ENCODE results near the gene SARS2. TPM values are rescaled to one million over a fixed set of nuclear protein-coding genes. Genes with fewer than 3 reads are reported as not detected.
A peak's percentile ranks its signal among the peaks of the same experiment; 100 is the strongest.
"Not testable (repeated sequence)": the region's sequence is repeated elsewhere in the genome, so short reads cannot be mapped to it uniquely, and the experiment has no call there.

Gene SARS2, protein sequence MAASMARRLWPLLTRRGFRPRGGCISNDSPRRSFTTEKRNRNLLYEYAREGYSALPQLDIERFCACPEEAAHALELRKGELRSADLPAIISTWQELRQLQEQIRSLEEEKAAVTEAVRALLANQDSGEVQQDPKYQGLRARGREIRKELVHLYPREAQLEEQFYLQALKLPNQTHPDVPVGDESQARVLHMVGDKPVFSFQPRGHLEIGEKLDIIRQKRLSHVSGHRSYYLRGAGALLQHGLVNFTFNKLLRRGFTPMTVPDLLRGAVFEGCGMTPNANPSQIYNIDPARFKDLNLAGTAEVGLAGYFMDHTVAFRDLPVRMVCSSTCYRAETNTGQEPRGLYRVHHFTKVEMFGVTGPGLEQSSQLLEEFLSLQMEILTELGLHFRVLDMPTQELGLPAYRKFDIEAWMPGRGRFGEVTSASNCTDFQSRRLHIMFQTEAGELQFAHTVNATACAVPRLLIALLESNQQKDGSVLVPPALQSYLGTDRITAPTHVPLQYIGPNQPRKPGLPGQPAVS
- 74.2 TPM for polyA plus RNA-seq (2012; ENCODE audit: insufficient read depth, insufficient read length)

DNA sequence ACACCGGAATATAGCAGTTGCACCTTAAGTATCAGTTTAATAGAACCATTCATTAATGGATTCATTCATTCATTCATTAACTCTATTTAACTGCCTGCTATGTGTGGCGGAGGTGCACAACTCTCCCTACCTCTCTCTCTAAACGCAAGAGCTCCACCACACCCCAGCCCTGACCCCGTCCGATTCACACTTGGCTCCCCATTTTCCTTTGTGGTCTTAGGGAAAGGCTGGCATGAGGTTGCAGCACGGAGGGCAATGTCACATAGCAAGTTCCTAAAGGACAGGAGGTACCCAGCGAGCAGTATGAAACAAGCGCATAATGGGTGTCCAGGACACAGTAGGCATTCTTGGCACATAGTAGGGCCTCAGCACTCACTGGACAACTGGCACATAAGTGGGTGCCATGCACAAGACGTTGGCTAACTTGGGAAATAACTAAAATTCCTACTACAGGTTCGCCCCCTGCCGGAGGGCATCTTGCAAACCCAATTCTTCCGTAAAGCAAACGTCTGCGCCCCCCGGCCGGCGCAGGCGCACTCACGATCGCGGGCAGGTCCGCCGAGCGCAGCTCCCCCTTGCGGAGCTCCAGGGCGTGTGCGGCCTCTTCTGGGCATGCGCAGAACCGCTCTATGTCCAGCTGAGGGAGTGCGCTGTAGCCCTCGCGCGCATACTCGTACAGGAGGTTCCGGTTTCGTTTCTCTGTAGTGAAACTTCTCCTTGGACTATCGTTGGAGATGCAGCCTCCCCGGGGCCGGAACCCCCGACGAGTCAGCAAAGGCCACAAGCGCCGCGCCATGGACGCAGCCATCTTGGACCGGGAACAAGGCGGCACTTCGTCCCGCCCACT is at the start of gene SARS2:
Gene SARS2, minus strand, starts transcription at position 835 of the 847 bp plus-strand sequence. Its CDS starts 27 bp downstream, at position 808.
- H3K4me3 ChIP-seq (ENCODE audit: low read length): peak within 1 kb of the TSS; percentile 98
- DNase-seq (ENCODE audit: low read depth, low spot score): peak; percentile 91

DNA sequence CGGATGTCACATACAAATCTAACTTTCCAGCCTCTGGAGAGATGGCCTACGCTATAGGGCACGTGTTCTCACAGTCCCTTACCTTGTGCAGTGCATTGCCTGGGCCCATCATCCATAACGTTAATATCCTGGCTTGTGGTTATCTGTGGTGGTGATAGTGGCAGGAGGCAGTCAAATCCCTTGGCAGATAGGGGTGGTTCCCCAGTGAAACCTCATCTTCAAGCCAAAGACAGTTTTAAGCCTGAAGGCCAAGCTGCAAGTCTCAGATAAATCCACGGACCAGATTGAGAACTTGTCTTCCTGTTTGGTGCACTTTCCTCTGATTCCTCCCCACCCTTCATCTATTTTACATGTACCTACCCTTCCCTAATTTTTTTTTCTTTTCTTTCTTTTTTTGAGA is 49.2 kb upstream of the SARS2 start:
- no peak for DNase-seq (ENCODE audit: low read depth, low spot score)

DNA sequence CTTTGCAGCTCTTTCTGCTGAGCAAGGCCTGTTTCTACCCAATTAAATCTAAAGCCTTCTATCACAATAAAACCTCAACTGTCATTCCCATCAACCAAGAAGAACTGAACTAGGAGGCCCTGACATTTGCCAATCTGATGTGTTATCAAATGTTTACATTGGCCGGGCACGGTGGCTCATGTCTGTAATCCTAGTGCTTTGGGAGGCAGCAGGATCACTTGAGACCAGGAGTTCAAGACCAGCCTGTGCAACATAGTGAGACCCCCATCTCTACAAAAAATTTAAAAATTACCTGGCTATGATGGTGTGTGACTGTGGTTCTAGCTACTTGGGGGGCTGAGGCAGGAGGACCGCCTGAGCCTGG is 47.7 kb upstream of the SARS2 start:
- no peak for DNase-seq (ENCODE audit: low read depth, low spot score)

More for the DNA sequence above, 49.2 kb upstream of the SARS2 start:
- H3K4me3 ChIP-seq (ENCODE audit: low read length): no peak overlapping the region

DNA sequence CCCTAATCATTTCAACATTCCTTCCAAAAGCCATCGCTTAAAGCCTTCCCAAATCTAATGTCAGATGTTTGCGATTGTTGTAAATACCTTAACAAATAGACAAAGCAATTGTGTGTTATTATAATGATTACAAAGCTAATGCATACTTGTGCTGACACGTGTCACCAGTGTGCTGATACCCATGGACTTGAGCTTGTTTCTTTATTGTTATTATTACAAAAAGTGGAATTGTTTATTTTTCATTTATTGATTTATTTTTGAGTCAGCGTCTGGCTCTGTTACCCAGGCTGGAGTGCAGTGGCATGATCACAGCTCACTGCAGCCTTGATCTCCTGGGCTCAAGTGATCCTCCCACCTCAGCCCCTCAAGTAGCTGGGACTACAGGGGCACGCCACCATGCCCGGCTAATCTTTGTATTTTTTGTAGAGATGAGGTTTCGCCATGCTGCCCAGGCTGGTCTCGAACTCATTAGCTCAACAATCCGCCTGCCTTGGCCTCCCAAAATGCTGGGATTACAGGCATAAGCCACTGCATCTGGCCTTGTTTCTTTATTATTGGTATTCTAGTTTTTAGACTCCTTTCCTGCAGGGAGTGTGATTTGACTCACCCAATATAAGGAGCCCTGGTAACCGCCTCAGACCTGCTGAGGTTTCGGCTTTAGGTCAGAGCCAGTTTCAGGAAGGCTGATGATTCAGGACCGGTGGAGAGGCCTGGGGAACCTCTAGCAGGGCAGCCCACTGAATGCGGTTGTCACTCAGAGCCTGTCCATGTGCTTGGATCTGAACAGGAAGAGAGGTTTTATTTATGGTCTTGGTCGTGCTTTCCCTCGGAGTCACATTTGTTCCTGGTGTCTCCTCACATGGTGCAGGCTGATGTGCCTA is 47.1 kb upstream of the SARS2 start:
- H3K4me3 ChIP-seq (ENCODE audit: low read length): no peak overlapping the region
- no peak for DNase-seq (ENCODE audit: low read depth, low spot score)

More for the DNA sequence above, 47.7 kb upstream of the SARS2 start:
- no peak overlapping the region for H3K4me3 ChIP-seq (ENCODE audit: low read length)

DNA sequence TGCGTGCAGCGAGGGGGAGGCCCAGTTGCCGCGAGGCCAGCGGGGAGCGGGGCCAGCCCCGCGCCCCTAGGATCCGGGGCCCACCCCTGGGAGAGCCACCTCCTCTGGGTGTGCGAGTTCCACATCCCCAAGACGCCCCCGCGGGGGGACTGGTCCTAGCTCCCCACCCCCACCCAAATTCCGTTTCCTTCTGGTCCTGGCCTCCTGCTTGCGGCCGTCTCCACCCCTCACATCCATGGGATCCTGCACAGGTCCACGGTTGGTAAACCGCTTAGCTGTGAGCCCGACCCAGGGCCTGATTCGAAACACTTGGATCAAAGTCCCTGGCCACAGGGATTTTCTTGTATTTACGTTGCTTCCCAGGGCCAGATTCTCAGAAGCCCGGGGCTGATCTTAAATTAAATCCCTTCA is 45.3 kb upstream of the SARS2 start:
- no peak for DNase-seq (ENCODE audit: low read depth, low spot score)
- H3K4me3 ChIP-seq (ENCODE audit: low read length): no peak overlapping the region

DNA sequence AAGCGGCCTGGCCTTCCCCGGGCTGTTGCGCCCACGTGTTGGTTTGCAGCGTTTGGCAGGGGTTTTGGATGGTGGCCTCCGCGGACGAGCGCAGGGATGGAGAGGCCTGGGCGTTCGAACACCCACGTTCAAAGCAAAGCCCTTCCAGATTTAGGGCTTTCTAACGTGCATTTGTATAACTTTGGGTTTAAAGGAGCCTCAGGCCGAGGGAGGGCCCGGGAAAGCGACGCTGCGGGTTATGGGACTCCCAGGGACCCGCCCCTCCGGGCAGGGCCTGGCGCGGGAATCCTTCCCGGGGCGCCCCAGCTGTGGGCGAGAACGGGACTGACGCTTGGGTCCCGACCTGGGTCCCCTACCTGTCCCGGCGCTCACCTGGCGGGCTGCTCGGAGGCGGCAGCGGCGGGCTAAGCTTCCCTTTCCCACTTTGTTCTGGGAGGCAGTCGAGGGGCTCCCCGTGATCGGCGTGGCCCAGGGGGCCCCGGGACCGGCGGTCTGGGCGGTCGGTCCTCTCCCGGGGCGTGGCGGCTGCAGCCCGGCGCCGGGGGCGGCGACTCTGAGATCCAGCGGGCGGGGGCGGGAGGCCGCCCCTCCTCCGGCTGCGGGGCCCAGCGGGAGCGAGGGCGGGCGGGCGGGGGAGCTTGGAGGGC is 44.8 kb upstream of the SARS2 start, which contains the start of gene FBXO17:
Gene FBXO17, minus strand, starts transcription at position 529 of the 647 bp plus-strand sequence. CDS start 25,423 bp downstream, outside the sequence.
- H3K4me3 ChIP-seq (ENCODE audit: low read length): no peak within 1 kb of the TSS
- no peak for DNase-seq (ENCODE audit: low read depth, low spot score)

DNA sequence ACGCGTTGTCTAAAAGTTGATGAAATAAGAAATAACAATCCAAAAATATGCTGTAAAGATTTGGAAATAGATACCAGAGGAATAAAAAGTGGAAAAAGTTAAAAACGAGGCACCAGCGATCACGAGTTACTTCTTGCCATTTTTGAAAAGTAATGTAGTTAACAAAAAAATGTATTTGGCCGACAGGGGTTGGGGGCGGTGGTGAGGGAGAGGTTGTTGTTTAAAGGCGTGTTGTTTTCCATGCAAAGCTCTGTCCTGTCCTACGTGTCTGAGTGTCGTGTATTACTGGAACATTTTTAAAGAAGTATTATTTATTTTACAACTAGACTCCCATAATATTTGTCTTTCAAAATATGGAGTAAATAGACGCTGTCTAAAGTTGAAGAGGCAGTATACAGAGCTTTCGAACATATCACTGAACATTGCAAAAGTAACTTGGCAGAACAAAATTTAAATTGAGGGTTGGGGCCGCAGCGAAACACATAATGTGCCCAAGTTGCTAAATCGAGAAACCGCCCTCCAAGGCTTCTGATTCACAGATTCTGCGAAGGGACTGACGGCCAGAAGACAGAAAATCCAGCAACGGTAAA is 44.2 kb upstream of the SARS2 start:
- no peak for DNase-seq (ENCODE audit: low read depth, low spot score)
- no peak overlapping the region for H3K4me3 ChIP-seq (ENCODE audit: low read length)

DNA sequence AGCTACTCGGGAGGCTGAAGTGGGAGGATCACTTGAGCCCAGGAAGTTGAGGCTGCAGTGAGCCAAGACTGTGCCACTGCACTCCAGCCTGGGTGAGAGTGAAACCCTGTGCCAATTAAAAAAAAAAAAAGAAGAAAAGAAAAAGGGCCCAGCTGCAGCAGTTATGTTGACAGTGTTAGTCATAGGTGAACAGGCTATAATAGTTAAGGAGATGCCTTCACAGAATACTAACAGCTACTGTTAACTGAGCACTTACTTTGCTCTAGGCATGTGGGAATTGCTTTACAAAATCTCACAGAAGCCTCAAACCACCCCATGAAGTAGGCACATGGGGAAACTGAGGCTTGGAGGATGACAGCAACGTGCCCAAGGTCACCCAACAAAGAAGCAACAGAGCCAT is 41.1 kb upstream of the SARS2 start:
- no peak overlapping the region for H3K4me3 ChIP-seq (ENCODE audit: low read length)
- DNase-seq (ENCODE audit: low read depth, low spot score): no peak

DNA sequence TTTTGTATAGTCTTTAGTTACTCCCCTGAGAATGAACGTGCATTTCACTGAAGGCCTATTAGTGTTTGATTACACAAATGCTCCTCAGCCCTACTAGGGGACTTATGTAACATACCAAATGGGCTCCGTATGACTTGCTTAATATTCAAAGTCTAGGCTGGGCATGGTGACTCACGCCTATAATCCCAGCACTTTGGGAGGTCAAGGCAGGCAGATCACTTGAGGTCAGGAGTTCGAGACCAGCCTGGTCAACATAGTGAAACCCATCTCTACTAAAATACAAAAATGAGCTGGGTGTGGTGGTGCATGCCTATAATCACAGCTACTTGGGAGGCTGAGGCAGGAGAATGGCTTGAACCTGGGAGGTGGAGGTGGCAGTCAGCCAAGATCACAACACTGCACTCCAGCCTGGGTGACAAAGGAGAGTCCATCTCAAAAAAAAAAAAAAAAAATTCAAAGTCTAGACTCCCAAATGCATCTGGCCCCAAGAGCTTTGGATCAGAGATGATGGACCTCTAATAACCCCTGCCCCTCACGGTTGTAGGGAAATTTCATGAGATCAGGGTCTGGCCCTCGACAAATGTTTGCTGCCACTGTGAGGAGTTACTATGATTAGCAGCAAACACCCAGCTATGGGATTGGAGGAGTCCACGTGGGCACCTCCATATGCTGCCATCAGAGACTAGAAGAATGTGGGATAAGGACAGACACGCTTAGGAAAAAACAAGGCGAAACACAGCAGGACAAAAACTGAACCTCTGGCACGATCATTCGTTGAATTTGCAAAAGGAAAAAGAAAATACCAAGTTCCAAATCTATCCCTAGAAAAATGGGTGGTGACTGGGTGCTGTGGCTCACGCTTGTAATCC is 40.3 kb upstream of the SARS2 start:
- no peak for DNase-seq (ENCODE audit: low read depth, low spot score)
- no peak overlapping the region for H3K4me3 ChIP-seq (ENCODE audit: low read length)

DNA sequence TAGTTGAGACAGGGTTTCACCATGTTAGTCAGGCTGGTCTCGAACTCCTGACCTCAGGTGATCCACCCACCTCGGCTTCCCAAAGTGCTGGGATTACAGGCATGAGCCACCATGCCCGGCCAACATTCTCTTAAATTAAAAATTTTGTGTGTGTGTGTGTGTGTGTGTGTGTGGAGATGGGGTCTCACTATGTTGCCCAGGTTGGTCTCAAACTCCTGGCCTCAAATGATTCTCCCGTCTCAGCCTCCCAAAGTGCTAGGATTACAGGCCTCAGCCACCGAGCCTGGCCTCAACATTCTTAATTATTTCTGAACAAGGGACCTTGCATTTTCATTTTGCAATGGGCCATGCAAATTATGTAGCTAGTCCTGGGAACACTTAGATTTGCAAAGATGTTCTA is 35.6 kb upstream of the SARS2 start:
- not testable (repeated sequence) for DNase-seq (ENCODE audit: low read depth, low spot score); H3K4me3 ChIP-seq (ENCODE audit: low read length)

DNA sequence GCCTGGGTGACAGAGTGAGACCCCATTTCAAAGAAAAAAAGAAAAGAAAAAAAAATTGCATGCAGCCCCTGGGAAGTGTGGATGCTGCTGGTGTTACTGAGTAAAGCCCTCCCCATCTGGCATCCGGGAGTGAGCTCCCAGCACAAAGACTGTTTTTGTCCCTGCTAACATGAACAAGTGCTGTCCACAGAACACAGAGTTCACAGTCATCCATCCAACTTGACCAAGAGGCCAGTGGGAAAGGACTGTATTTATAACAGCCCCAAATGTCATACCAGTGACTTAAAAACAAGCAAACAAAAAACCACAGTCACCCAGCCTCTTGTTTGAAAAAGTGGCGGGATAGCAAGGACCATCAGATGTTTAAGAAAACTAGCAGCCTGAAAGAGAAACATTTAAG is 34.2 kb upstream of the SARS2 start:
- H3K4me3 ChIP-seq (ENCODE audit: low read length): no peak overlapping the region

DNA sequence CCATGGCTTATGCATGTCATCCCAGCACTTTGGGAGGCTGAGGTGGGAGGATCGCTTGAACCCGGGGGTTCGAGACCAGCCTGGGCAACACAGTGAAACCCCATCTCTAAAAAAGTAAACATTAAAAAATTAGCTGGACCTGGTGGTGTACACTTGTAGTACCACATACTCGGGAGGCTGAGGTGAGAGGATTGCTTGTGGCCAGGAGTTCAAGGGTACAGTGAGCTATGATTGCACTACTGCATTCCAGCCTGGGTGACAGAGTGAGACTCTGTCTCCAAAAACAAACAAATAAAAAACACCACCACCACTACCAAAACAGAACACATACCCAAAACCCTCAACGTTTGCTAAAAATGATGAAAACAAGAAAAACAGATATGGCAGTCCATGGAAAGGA is 29.1 kb upstream of the SARS2 start:
- DNase-seq (ENCODE audit: low read depth, low spot score): no peak
- H3K4me3 ChIP-seq (ENCODE audit: low read length): no peak overlapping the region

More for the DNA sequence above, 34.2 kb upstream of the SARS2 start:
- DNase-seq (ENCODE audit: low read depth, low spot score): no peak

DNA sequence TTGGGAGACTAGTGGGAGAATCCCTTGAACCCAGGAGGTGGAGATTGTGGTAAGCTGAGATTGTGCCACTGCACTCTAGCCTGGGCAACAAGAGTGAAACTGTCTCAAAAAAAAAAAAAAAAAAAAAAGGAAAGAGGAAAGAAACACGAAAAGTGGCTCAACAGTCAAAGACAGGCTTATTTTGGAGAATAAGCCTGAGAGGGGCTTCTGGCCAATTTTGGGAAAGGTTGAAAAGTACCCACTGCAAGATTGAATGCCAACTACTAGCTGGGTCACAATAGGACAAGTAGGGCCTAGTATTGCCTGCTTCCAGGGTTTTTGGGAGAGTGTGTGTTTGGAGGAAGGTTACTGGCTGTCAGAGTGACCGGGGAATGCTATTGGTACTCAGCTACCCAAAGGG is 27.7 kb upstream of the SARS2 start:
- no peak overlapping the region for H3K4me3 ChIP-seq (ENCODE audit: low read length)
- DNase-seq (ENCODE audit: low read depth, low spot score): no peak

DNA sequence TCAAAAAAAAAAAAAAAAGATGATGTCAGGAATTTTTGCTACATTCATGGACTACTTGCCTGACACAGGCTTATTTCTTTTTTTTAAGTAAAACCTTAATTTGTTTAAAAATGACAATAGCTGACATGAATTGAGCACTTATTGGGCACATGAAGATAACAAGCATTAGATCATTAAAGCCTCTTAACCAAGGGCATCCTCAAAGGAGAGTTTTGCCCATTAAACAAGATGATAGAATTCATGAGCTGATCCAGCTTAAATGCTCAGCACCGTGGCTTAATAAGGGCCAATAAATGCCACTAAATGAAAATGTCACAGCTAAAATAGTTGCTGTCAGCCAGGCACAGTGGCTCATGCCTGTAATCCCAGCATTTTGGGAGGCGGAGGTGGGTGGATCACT is 25.7 kb upstream of the SARS2 start:
- no peak overlapping the region for H3K4me3 ChIP-seq (ENCODE audit: low read length)
- DNase-seq (ENCODE audit: low read depth, low spot score): no peak

DNA sequence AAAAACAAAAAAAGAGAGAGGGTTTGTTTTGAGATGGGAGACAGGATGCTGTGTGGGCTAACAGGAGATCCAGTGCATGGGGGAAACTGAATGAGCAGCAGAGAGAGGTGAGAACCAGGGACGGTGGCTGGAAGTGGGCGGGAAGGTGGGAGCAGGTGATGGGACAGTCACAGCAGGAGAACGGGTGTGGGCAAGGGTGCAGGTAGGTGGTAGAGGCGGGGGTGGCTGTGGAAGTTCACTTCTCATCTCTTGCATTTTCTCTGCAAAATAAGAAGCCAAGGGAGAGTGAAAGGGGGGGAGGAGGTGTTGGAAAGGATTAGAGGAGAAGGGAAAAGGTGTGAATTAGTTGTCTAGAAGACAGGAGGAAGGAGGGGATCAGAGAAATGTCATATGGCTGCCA is 23.1 kb upstream of the SARS2 start:
- no peak for DNase-seq (ENCODE audit: low read depth, low spot score)
- H3K4me3 ChIP-seq (ENCODE audit: low read length): no peak overlapping the region

DNA sequence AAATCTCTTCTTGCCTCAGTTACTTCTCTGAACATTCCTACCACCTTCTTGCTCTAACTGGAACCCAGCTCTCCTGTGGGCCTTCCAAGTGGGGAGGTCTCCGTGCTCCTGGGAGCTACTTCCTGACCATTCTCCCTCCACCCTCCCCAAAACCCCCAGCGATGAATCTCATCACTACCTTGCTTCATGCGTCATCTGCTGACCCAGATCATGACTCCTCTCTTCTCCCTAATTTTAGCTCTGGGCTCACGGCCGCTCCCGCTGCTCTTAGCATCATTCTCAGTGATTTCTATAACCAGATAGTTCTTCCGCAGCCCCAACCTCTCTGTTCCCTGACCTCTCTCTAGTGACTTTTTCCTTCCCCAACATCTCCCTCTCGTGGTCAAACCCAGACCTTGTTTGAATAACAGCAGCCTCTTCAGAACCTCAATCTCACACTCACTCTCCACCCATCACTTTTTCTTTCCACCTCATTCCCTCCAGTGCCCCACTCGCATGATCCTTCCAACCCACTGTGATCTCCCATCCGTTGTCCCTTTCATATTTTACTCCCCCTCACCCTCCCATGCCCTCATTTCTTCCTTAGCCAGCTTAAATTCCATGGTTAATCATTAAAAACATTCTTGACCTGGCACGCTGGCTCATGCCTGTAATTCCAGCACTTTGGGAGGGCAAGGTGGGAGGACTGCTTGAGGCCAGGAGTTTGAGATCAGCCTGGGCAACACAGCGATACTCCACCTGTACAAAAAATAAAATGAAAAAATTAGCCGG is 22.0 kb upstream of the SARS2 start:
- DNase-seq (ENCODE audit: low read depth, low spot score): peak; percentile 57
- H3K4me3 ChIP-seq (ENCODE audit: low read length): no peak overlapping the region

Data from Jurkat, Clone E6-1 (cell line).